ENCODE data around the gene NDFIP2. TPM values are rescaled to one million over a fixed set of nuclear protein-coding genes. Genes with fewer than 3 reads are reported as not detected.

Gene NDFIP2
- total RNA-seq, 5 donors from 2014 or later (not counting 1 experiment from before 2014, with no cell fraction given) = 3.1 to 6.8 (median 5.0) TPM

DNA sequence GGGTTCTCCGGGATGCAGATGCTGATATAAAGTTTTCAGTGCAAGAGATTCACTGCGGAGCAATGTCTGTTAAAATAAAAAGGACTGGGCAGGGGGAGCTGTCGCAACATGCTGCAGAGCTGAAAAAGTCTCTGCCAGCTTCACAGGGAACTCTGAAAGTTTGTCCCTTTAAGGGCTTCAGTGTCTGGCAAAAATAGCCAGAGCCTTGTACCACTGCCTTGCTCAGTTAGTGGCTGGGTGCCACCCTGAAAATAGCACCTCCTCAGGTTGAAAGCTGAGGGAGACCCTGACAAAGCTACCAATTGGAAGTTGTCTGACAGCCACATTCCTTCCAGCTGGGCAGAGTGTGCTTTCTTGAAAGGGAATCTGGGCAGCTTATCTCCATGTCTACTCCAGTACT is 3.0 kb upstream of the NDFIP2 start:
- Mint-ChIP-seq H3K9me3 (peaks cover 0 to 9% (median 4%) of the 10 kb centered on the region in 3 donors), H3K4me3 (no peak overlapping the region), H3K4me1 (peaks cover 26 to 36% (median 29%) of the 10 kb centered on the region in 3 donors), H3K27ac (no peak overlapping the region), H3K27me3 (no peaks in the 10 kb centered on the region), H3K36me3 (no peaks in the 10 kb centered on the region)
- no peak overlapping the region for H3K4me3 ChIP-seq (ENCODE audit: control insufficient read depth in 1 of 2, extremely low read depth in 1 of 2, low read length in 1 of 2)
- DNase-seq = no peak
- no peak for ATAC-seq (replicated peaks in 1 of 4)
- H3K9me3 ChIP-seq = no peaks in the 10 kb centered on the region
- WGBS (ENCODE audit: insufficient coverage) = 100% methylated on average over 2 of the region's 3 CpGs
- no peaks in the 10 kb centered on the region for H3K27me3 ChIP-seq (replicated peaks in 1 of 2; ENCODE audit: control insufficient read depth in 2 of 2, extremely low read depth in 1 of 2, insufficient read depth in 2 of 2, low read length in 1 of 2)
- H3K27ac ChIP-seq (ENCODE audit: low read length) = no peak overlapping the region
- H3K4me1 ChIP-seq (ENCODE audit: control insufficient read depth in 1 of 2, extremely low read depth in 1 of 2, insufficient read depth in 2 of 2, low read length in 2 of 2) = peaks cover 9 to 12% of the 10 kb centered on the region in 2 experiments
- no peaks in the 10 kb centered on the region for H3K36me3 ChIP-seq (ENCODE audit: control insufficient read depth in 2 of 2, extremely low read depth in 1 of 2, insufficient read depth in 1 of 2, low read length in 1 of 2)
- CTCF ChIA-PET = interaction anchor here (0.5 to 1.1 kb wide), 3 partner anchors 14 to 54 kb away, joined by 3 to 4 read pairs (median 3); no protein-coding TSS in a partner anchor
- POLR2A ChIA-PET = interaction anchor here in 1 of 2 donors (0.5 kb wide), 1 partner anchor 50 kb away, joined by 4 read pairs; no protein-coding TSS in a partner anchor

DNA sequence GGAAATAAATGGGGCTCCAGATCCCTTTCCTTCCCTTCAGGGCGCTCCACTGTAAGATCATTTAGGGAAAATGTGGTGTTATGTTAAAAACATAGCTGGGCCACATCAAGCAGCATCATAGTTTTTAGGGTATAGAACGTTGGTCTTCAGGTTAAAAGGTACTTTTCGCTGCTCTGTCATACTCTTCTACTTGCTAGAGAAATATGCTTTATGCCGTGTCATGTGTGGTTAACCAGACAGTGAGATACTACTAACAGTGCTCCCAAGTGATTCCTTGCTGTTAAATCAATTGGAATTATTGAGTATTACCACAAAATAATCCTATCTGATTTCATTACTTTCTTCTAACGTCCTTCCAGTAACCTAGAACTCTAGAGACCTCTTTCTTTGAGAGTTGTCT is 1.1 kb upstream of the NDFIP2 start:
- peaks cover 0 to 3% of the 10 kb centered on the region in 2 experiments for H3K27me3 ChIP-seq (replicated peaks in 1 of 2; ENCODE audit: control insufficient read depth in 2 of 2, extremely low read depth in 1 of 2, insufficient read depth in 2 of 2, low read length in 1 of 2)
- peak overlapping the region; percentile 84 to 96 (median 93) for H3K4me3 Mint-ChIP-seq
- H3K4me1 Mint-ChIP-seq = peaks cover 37 to 43% (median 37%) of the 10 kb centered on the region in 3 donors
- peaks cover 9 to 12% of the 10 kb centered on the region in 2 experiments for H3K4me1 ChIP-seq (ENCODE audit: control insufficient read depth in 1 of 2, extremely low read depth in 1 of 2, insufficient read depth in 2 of 2, low read length in 2 of 2)
- H3K27ac Mint-ChIP-seq = peak overlapping the region in 1 of 2 donors; percentile 61
- peaks cover 0 to under 1% (median 0%) of the 10 kb centered on the region in 3 donors for H3K9me3 Mint-ChIP-seq
- H3K36me3 Mint-ChIP-seq = no peaks in the 10 kb centered on the region
- no peaks in the 10 kb centered on the region for H3K9me3 ChIP-seq
- ChIA-PET CTCF (interaction anchor here (0.6 to 2.5 kb wide), 5 partner anchors 8 to 88 kb away, joined by 3 to 25 read pairs (median 4); no protein-coding TSS in a partner anchor), POLR2A (no interaction called here)
- ATAC-seq (replicated peaks in 1 of 4) (no peak), DNase-seq (peak in 1 of 35 experiments; percentile 41)
- H3K36me3 ChIP-seq (ENCODE audit: control insufficient read depth in 2 of 2, extremely low read depth in 1 of 2, insufficient read depth in 1 of 2, low read length in 1 of 2) = no peaks in the 10 kb centered on the region
- H3K27me3 Mint-ChIP-seq = no peaks in the 10 kb centered on the region
- no CpG with 5 or more reads among the region's 5 CpGs for WGBS (ENCODE audit: insufficient coverage)
- no peak overlapping the region for H3K27ac ChIP-seq (ENCODE audit: low read length)
- H3K4me3 ChIP-seq (ENCODE audit: control insufficient read depth in 1 of 2, extremely low read depth in 1 of 2, low read length in 1 of 2) = no peak overlapping the region

DNA sequence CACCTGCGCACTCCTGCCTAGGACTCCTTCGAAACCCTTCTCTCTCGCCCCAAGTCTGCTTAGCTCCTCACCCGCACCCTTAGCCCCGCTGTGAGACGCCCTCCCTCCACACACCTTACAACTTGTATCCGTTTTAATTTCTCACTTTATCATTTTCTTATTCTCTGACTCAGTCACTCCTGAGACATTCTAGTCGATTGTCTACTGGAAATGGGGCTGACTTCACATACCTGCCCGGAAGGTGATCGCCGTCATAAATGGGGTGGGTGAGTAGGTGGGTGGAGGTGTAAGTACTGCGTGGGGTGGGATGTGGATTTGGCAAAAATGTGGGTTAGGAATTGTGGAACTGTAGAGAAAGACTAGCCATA is 714 bp downstream of the NDFIP2 start:
- Histone ChIP-seq H3K27me3 (replicated peaks in 1 of 2; ENCODE audit: control insufficient read depth in 2 of 2, extremely low read depth in 1 of 2, insufficient read depth in 2 of 2, low read length in 1 of 2) (peaks cover 0 to 3% of the 10 kb centered on the region in 2 experiments), H3K36me3 (ENCODE audit: control insufficient read depth in 2 of 2, extremely low read depth in 1 of 2, insufficient read depth in 1 of 2, low read length in 1 of 2) (no peaks in the 10 kb centered on the region), H3K27ac (ENCODE audit: low read length) (peak overlapping the region; percentile 32), H3K4me3 (ENCODE audit: control insufficient read depth in 1 of 2, extremely low read depth in 1 of 2, low read length in 1 of 2) (peak overlapping the region; percentile 82 to 88), H3K9me3 (no peaks in the 10 kb centered on the region), H3K4me1 (ENCODE audit: control insufficient read depth in 1 of 2, extremely low read depth in 1 of 2, insufficient read depth in 2 of 2, low read length in 2 of 2) (peaks cover 12% of the 10 kb centered on the region in 2 experiments)
- WGBS (ENCODE audit: insufficient coverage) = 0% methylated on average over 5 of the region's 12 CpGs
- ChIA-PET CTCF (interaction anchor here (0.9 to 5.5 kb wide), 8 partner anchors 30 to 83 kb away, joined by 3 to 34 read pairs (median 5); partner anchors contain the start of gene RBM26 (in 1 of the 2)), POLR2A (interaction anchor here (0.5 to 1.0 kb wide), 3 partner anchors 27 to 99 kb away, joined by 3 to 7 read pairs (median 3); no protein-coding TSS in a partner anchor)
- no peaks in the 10 kb centered on the region for H3K27me3 Mint-ChIP-seq
- H3K4me1 Mint-ChIP-seq = peaks cover 45 to 49% (median 46%) of the 10 kb centered on the region in 3 donors
- peak overlapping the region; percentile 84 to 96 (median 93) for H3K4me3 Mint-ChIP-seq
- H3K27ac Mint-ChIP-seq = peak overlapping the region; percentile 16 to 42
- H3K9me3 Mint-ChIP-seq = no peaks in the 10 kb centered on the region
- DNase-seq = peak in 32 of 35 experiments; percentile 0 to 54 (median 10)
- ATAC-seq (replicated peaks in 1 of 4) = peak; percentile 38 to 44 (median 41)
- H3K36me3 Mint-ChIP-seq = no peaks in the 10 kb centered on the region

DNA sequence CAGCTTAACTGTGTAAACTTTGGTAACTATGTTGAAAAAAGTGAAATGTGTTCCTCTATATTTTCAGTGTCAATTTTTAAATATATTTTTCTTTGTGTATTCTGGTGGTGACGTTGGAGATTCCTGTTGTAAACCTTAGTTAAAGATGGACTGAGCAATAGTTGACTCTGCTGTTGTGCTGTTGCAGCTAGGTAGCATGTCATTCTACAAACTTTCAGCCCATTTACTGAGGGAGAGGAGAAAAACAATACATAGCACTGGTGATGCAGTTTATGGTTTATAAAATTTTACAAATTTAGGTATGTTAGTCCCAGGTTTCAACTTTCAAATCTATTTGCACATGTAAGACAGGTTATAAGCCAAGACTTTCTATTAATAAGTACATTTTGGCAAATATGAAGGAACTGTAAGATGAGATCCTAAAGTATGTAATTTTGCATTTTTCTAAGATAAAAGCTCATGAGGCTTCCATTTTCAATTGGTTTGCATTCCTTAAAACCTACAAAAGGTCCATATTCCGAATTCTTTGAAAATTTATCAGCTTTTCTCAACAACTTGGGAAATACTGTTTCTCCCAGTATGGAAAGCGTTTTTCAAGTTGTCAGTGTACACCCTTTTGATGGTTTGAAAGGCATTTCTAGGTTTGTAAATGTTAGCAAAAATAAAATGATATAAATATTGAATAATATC is 1.5 kb downstream of the NDFIP2 start:
- no peaks in the 10 kb centered on the region for H3K9me3 ChIP-seq
- DNase-seq (no peak), ATAC-seq (replicated peaks in 1 of 4) (no peak)
- no peak overlapping the region for H3K4me3 ChIP-seq (ENCODE audit: control insufficient read depth in 1 of 2, extremely low read depth in 1 of 2, low read length in 1 of 2)
- CTCF ChIA-PET = interaction anchor here (0.7 to 5.5 kb wide), 6 partner anchors 24 to 84 kb away, joined by 3 to 34 read pairs (median 3); no protein-coding TSS in a partner anchor
- Mint-ChIP-seq H3K4me3 (peak overlapping the region; percentile 84 to 96 (median 93)), H3K27ac (no peak overlapping the region), H3K27me3 (no peaks in the 10 kb centered on the region), H3K9me3 (no peaks in the 10 kb centered on the region), H3K36me3 (peaks cover 6% of the 10 kb centered on the region), H3K4me1 (peaks cover 49 to 53% (median 51%) of the 10 kb centered on the region in 3 donors)
- H3K27me3 ChIP-seq (replicated peaks in 1 of 2; ENCODE audit: control insufficient read depth in 2 of 2, extremely low read depth in 1 of 2, insufficient read depth in 2 of 2, low read length in 1 of 2) = peaks cover 0 to 3% of the 10 kb centered on the region in 2 experiments
- no CpG with 5 or more reads among the region's 3 CpGs for WGBS (ENCODE audit: insufficient coverage)
- H3K4me1 ChIP-seq (ENCODE audit: control insufficient read depth in 1 of 2, extremely low read depth in 1 of 2, insufficient read depth in 2 of 2, low read length in 2 of 2) = peaks cover 12% of the 10 kb centered on the region in 2 experiments
- H3K27ac ChIP-seq (ENCODE audit: low read length) = no peak overlapping the region
- POLR2A ChIA-PET = interaction anchor here in 1 of 2 donors (0.5 kb wide), 1 partner anchor 27 kb away, joined by 3 read pairs; no protein-coding TSS in a partner anchor
- no peaks in the 10 kb centered on the region for H3K36me3 ChIP-seq (ENCODE audit: control insufficient read depth in 2 of 2, extremely low read depth in 1 of 2, insufficient read depth in 1 of 2, low read length in 1 of 2)

DNA sequence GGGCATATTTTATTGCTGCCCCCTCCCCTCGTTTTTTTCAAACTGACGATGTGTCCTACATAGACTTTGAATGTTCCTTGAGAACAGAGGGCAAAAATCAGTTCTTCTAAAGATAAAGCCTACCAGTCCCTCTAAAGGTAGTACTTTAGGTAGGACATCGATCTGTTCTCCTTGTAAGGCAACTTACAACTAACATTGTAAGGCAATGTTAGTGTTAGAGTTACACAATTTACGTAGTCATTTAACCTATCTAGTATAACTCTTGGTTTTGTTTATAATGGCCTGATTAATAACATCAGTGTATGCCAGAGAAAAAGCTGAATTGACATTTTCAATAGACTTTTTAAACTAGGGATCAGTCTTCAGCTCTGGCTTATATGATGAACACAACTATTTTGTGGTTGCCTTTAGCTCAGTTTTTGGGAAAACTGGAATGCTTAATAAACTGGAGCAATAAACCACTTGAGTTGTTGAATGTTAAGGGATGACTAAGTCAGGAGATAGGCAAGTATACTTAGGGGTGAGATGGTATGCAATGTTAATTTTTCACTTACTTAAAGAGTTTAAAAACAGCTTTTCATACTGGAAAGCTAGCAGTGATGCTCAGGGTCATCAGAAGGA is 2.2 kb downstream of the NDFIP2 start:
- H3K27me3 Mint-ChIP-seq = no peaks in the 10 kb centered on the region
- peak overlapping the region in 2 of 3 donors; percentile 7 to 47 for H3K4me3 Mint-ChIP-seq
- peaks cover 49 to 59% (median 56%) of the 10 kb centered on the region in 3 donors for H3K4me1 Mint-ChIP-seq
- Histone ChIP-seq H3K27ac (ENCODE audit: low read length) (no peak overlapping the region), H3K9me3 (no peaks in the 10 kb centered on the region), H3K4me1 (ENCODE audit: control insufficient read depth in 1 of 2, extremely low read depth in 1 of 2, insufficient read depth in 2 of 2, low read length in 2 of 2) (peaks cover 12% of the 10 kb centered on the region in 2 experiments), H3K4me3 (ENCODE audit: control insufficient read depth in 1 of 2, extremely low read depth in 1 of 2, low read length in 1 of 2) (no peak overlapping the region), H3K27me3 (replicated peaks in 1 of 2; ENCODE audit: control insufficient read depth in 2 of 2, extremely low read depth in 1 of 2, insufficient read depth in 2 of 2, low read length in 1 of 2) (peaks cover 0 to 3% of the 10 kb centered on the region in 2 experiments), H3K36me3 (ENCODE audit: control insufficient read depth in 2 of 2, extremely low read depth in 1 of 2, insufficient read depth in 1 of 2, low read length in 1 of 2) (no peaks in the 10 kb centered on the region)
- ChIA-PET POLR2A (interaction anchor here in 1 of 2 donors (0.6 kb wide), 1 partner anchor 81 kb away, joined by 3 read pairs; no protein-coding TSS in a partner anchor), CTCF (interaction anchor here (0.7 to 5.5 kb wide), 4 partner anchors 17 to 59 kb away, joined by 3 to 34 read pairs (median 4); no protein-coding TSS in a partner anchor)
- no peaks in the 10 kb centered on the region for H3K9me3 Mint-ChIP-seq
- peaks cover 6% of the 10 kb centered on the region for H3K36me3 Mint-ChIP-seq
- ATAC-seq (replicated peaks in 1 of 4) (no peak), DNase-seq (no peak)
- no peak overlapping the region for H3K27ac Mint-ChIP-seq
- no CpG with 5 or more reads among the region's 4 CpGs for WGBS (ENCODE audit: insufficient coverage)
